ENCODE results near the gene TEX51.

DNA sequence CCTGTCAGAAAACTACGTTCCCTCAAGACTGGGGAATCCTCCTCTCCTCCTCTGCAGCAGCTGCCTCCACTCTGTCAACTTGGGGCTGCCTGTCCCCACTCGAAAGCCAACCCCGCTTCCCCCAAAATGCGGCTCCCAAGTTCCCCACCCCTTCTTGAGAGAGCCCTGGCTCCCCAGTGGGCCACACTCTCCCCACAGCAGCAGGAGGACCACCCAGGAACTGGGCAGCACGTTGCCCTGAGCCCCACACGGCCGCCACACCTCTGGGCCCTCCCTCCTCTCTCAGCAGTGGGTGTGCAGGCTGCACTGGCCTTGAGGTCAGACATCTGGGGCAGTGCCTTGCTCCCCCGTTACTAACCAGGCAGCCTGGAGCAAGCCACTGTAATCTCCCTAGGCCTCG lies 9.6 kb upstream of the TEX51 start:
- TF ChIP-seq, protein P1, sequence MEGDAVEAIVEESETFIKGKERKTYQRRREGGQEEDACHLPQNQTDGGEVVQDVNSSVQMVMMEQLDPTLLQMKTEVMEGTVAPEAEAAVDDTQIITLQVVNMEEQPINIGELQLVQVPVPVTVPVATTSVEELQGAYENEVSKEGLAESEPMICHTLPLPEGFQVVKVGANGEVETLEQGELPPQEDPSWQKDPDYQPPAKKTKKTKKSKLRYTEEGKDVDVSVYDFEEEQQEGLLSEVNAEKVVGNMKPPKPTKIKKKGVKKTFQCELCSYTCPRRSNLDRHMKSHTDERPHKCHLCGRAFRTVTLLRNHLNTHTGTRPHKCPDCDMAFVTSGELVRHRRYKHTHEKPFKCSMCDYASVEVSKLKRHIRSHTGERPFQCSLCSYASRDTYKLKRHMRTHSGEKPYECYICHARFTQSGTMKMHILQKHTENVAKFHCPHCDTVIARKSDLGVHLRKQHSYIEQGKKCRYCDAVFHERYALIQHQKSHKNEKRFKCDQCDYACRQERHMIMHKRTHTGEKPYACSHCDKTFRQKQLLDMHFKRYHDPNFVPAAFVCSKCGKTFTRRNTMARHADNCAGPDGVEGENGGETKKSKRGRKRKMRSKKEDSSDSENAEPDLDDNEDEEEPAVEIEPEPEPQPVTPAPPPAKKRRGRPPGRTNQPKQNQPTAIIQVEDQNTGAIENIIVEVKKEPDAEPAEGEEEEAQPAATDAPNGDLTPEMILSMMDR (IDR thresholded peaks at IDR 0.05; ENCODE audit: low read length): no peak
- no peak for TF ChIP-seq EZH2 (IDR thresholded peaks at IDR 0.05; ENCODE audit: borderline replicate concordance, low read length)
